Stromal cell of bone marrow (primary cell): ENCODE measurements around the gene SMTN.
"Not testable (repeated sequence)": the region's sequence is repeated elsewhere in the genome, so short reads cannot be mapped to it uniquely, and the experiment has no call there.

Experiments used
- DNase-seq: peaks from one replicate; pipeline ENCODE4 v3.0.0-alpha.2; 2012; ENCODE audit warnings: low read depth

Gene SMTN

GRCh38 chr22:31104869-31105268, 23.8 kb downstream of the SMTN start:
- DNase-seq, result no peak

GRCh38 chr22:31105282-31105929, 24.3 kb downstream of the SMTN start:
- no peak for DNase-seq

GRCh38 chr22:31106001-31106571, 25.0 kb downstream of the SMTN start:
- DNase-seq, result no peak

GRCh38 chr22:31106731-31107177, 25.6 kb downstream of the SMTN start:
- peak; percentile 50 for DNase-seq

GRCh38 chr22:31107178-31107893, 26.2 kb downstream of the SMTN start, which contains the start of gene SELENOM:
TSS of gene SELENOM (minus strand) at chr22:31107568. CDS start at chr22:31107505, 63 bp downstream.
- peak; percentile 98 for DNase-seq

GRCh38 chr22:31107894-31108218, 26.7 kb downstream of the SMTN start:
- no peak for DNase-seq

GRCh38 chr22:31112547-31113091, 31.5 kb downstream of the SMTN start:
- not testable (repeated sequence) for DNase-seq

GRCh38 chr22:31118046-31118820, 37.1 kb downstream of the SMTN start:
- DNase-seq, result no peak

GRCh38 chr22:31119026-31119717, 38.1 kb downstream of the SMTN start:
- no peak for DNase-seq

- DNase-seq, result no peak
These were observed 39.1 kb downstream of the SMTN start for GRCh38 chr22:31120230-31120629.

GRCh38 chr22:31120642-31121041, 39.5 kb downstream of the SMTN start:
- DNase-seq, result no peak

GRCh38 chr22:31121403-31121802, 40.3 kb downstream of the SMTN start:
- DNase-seq, result no peak

- no peak for DNase-seq
These were observed 41.0 kb downstream of the SMTN start for GRCh38 chr22:31122196-31122531.

- DNase-seq, result no peak
These were observed 41.6 kb downstream of the SMTN start, which contains the start of gene INPP5J for GRCh38 chr22:31122532-31123291. TSS of gene INPP5J (plus strand) at chr22:31122966. CDS start at chr22:31123015, 49 bp downstream.

GRCh38 chr22:31123292-31123602, 42.1 kb downstream of the SMTN start:
- DNase-seq, result no peak

- DNase-seq, result no peak
These were observed 43.2 kb downstream of the SMTN start for GRCh38 chr22:31124290-31124689.

GRCh38 chr22:31124811-31125465, 43.8 kb downstream of the SMTN start:
- no peak for DNase-seq

GRCh38 chr22:31125521-31126117, 44.5 kb downstream of the SMTN start:
- no peak for DNase-seq

- no peak for DNase-seq
These were observed 45.2 kb downstream of the SMTN start for GRCh38 chr22:31126128-31126868.

- no peak for DNase-seq
These were observed 45.7 kb downstream of the SMTN start for GRCh38 chr22:31126869-31127175.
